ENCODE data around the gene PCSK5. TPM values are rescaled to one million over a fixed set of nuclear protein-coding genes. Genes with fewer than 3 reads are reported as not detected.

Gene PCSK5
- total and polyA plus RNA-seq, 2 donors (not counting 1 experiment from before 2014, with no cell fraction given): 0.09 TPM; not detected in 1

GRCh38 chr9:76188286-76188685 is 297.8 kb downstream of the PCSK5 start:
- H3K27ac Mint-ChIP-seq: no peak overlapping the region
- DNase-seq (no peak), ATAC-seq (ENCODE audit: low read depth) (no peak)
- H3K27ac ChIP-seq (ENCODE audit: low read length in 2 of 2): no peak overlapping the region
- no peaks in the 10 kb centered on the region for H3K9me3 ChIP-seq (ENCODE audit: control extremely low read depth in 1 of 3, control insufficient read depth in 2 of 3, insufficient read depth in 1 of 3, low read length in 2 of 3)
- no peaks in the 10 kb centered on the region for H3K9me3 Mint-ChIP-seq (ENCODE audit: insufficient read depth)
- H3K4me1 ChIP-seq (ENCODE audit: control insufficient read depth in 2 of 2, insufficient read depth in 2 of 2, low read length in 2 of 2): no peaks in the 10 kb centered on the region
- no peaks in the 10 kb centered on the region for H3K4me1 Mint-ChIP-seq
- CTCF ChIA-PET: no interaction called here
- no peak overlapping the region for H3K4me3 ChIP-seq (ENCODE audit: control extremely low read depth in 1 of 5, extremely low read depth in 1 of 5, insufficient read depth in 1 of 5, low read depth in 2 of 5, low read length in 4 of 5)
- no peak overlapping the region for H3K4me2 ChIP-seq (replicated peaks; ENCODE audit: low read depth, low read length, poor library complexity, severe bottlenecking)
- H3K4me3 Mint-ChIP-seq: no peak overlapping the region
- H2AFZ ChIP-seq (ENCODE audit: insufficient read depth, low read depth, low read length, poor library complexity, severe bottlenecking): no peak overlapping the region
- H3K9ac ChIP-seq (ENCODE audit: low read length): no peak overlapping the region
- TF ChIP-seq CTCF (IDR thresholded peaks at IDR 0.05) (no peak), EZH2 (IDR thresholded peaks at IDR 0.05; ENCODE audit: borderline replicate concordance, insufficient read depth, low read depth, low read length, poor library complexity, severe bottlenecking) (no peak)
- H3K27me3 ChIP-seq (replicated peaks in 1 of 4; ENCODE audit: control extremely low read depth in 1 of 4, control insufficient read depth in 3 of 4, insufficient read depth in 4 of 4, low read length in 3 of 4): no peaks in the 10 kb centered on the region
- H4K20me1 ChIP-seq (ENCODE audit: control insufficient read depth, insufficient read depth, low read length, poor library complexity, severe bottlenecking): no peaks in the 10 kb centered on the region
- H3K36me3 ChIP-seq (replicated peaks in 1 of 2; ENCODE audit: control extremely low read depth in 1 of 2, control insufficient read depth in 1 of 2, extremely low read depth in 1 of 2, insufficient read depth in 2 of 2, low read length in 1 of 2): no peaks in the 10 kb centered on the region
- intact Hi-C loops (cut with micrococcal nuclease): no loop called here
- H3K79me2 ChIP-seq (ENCODE audit: control insufficient read depth, insufficient read depth, low read length): no peaks in the 10 kb centered on the region
- H3K27me3 Mint-ChIP-seq: no peaks in the 10 kb centered on the region
- WGBS (ENCODE audit: insufficient coverage): 91% methylated on average over 11 of the region's 11 CpGs
- POLR2A ChIA-PET: no interaction called here

- no peaks in the 10 kb centered on the region for H3K4me1 ChIP-seq (ENCODE audit: control insufficient read depth in 2 of 2, insufficient read depth in 2 of 2, low read length in 2 of 2)
- TF ChIP-seq EZH2 (IDR thresholded peaks at IDR 0.05; ENCODE audit: borderline replicate concordance, insufficient read depth, low read depth, low read length, poor library complexity, severe bottlenecking): no peak
- no peak for TF ChIP-seq CTCF (IDR thresholded peaks at IDR 0.05)
- Mint-ChIP-seq H3K9me3 (ENCODE audit: insufficient read depth) (no peaks in the 10 kb centered on the region), H3K27ac (no peak overlapping the region), H3K27me3 (no peaks in the 10 kb centered on the region), H3K4me3 (no peak overlapping the region), H3K4me1 (no peaks in the 10 kb centered on the region)
- intact Hi-C loops (cut with micrococcal nuclease): no loop called here
- H3K4me3 ChIP-seq (ENCODE audit: control extremely low read depth in 1 of 5, extremely low read depth in 1 of 5, insufficient read depth in 1 of 5, low read depth in 2 of 5, low read length in 4 of 5): no peak overlapping the region
- ChIA-PET POLR2A (no interaction called here), CTCF (no interaction called here)
- DNase-seq: no peak
- 100% methylated on average over 1 of the region's 3 CpGs for WGBS (ENCODE audit: insufficient coverage)
- H3K79me2 ChIP-seq (ENCODE audit: control insufficient read depth, insufficient read depth, low read length): no peaks in the 10 kb centered on the region
- H4K20me1 ChIP-seq (ENCODE audit: control insufficient read depth, insufficient read depth, low read length, poor library complexity, severe bottlenecking): no peaks in the 10 kb centered on the region
- ATAC-seq (ENCODE audit: low read depth): no peak
- no peak overlapping the region for H3K9ac ChIP-seq (ENCODE audit: low read length)
- H3K27ac ChIP-seq (ENCODE audit: low read length in 2 of 2): no peak overlapping the region
- no peaks in the 10 kb centered on the region for H3K9me3 ChIP-seq (ENCODE audit: control extremely low read depth in 1 of 3, control insufficient read depth in 2 of 3, insufficient read depth in 1 of 3, low read length in 2 of 3)
- H3K36me3 ChIP-seq (replicated peaks in 1 of 2; ENCODE audit: control extremely low read depth in 1 of 2, control insufficient read depth in 1 of 2, extremely low read depth in 1 of 2, insufficient read depth in 2 of 2, low read length in 1 of 2): no peaks in the 10 kb centered on the region
- H3K27me3 ChIP-seq (replicated peaks in 1 of 4; ENCODE audit: control extremely low read depth in 1 of 4, control insufficient read depth in 3 of 4, insufficient read depth in 4 of 4, low read length in 3 of 4): no peaks in the 10 kb centered on the region
- no peak overlapping the region for H2AFZ ChIP-seq (ENCODE audit: insufficient read depth, low read depth, low read length, poor library complexity, severe bottlenecking)
- no peak overlapping the region for H3K4me2 ChIP-seq (replicated peaks; ENCODE audit: low read depth, low read length, poor library complexity, severe bottlenecking)
Measured at GRCh38 chr9:76188905-76189304, 298.4 kb downstream of the PCSK5 start.
